GM12801 (cell line): ENCODE results near the gene ANKMY1.

ENCODE experiments used
- CTCF ChIP-seq: IDR thresholded peaks from one replicate; pipeline ENCODE4 v1.5.1; 2011; ENCODE audit warnings: control low read depth; ENCODE audit not compliant: insufficient read length; ENCODE audit errors: extremely low read depth

Gene ANKMY1

GRCh38 chr2:240482141-240482540 lies 75.6 kb downstream of the ANKMY1 start:
- no peak for TF ChIP-seq CTCF

- no peak for TF ChIP-seq CTCF
Measured at GRCh38 chr2:240481720-240482119, 76.1 kb downstream of the ANKMY1 start.

GRCh38 chr2:240480834-240481623 lies 76.8 kb downstream of the ANKMY1 start:
- no peak for TF ChIP-seq CTCF

- TF ChIP-seq CTCF, result no peak
Measured at GRCh38 chr2:240479111-240479501, 78.7 kb downstream of the ANKMY1 start.

- TF ChIP-seq CTCF, result no peak
Measured at GRCh38 chr2:240478346-240479110, 79.3 kb downstream of the ANKMY1 start.

- TF ChIP-seq CTCF, result no peak
Measured at GRCh38 chr2:240477916-240478315, 79.9 kb downstream of the ANKMY1 start.

- no peak for TF ChIP-seq CTCF
Measured at GRCh38 chr2:240473211-240473610, 84.6 kb downstream of the ANKMY1 start.
